HepG2 (cell line): ENCODE data around the gene TTN. TPM values are rescaled to one million over a fixed set of nuclear protein-coding genes. Genes with fewer than 3 reads are reported as not detected.

Experiments used
- ATAC-seq: fragments of 200-7000 bp; cut with Tn5 transposase; 3 replicates; pipeline ENCODE4 v1.9.1; 2020; ENCODE audit warnings: mild to moderate bottlenecking, moderate library complexity
- BruUV-seq: library from RNA; stranded (reverse); fragments of 400-500 nt; replicated peaks from 2 replicates; lab custom pipeline; 2021; lab: Mats Ljungman, UMichigan
- CTCF ChIA-PET: fragments of 300-600 bp; formaldehyde crosslinking; extraction: SDS; loops from one replicate; lab custom pipeline; 2021; ENCODE audit warnings: low total read pairs, inconsistent platforms, low intra/inter-chr PET ratio; lab: Yijun Ruan, JAX
- POLR2A ChIA-PET: fragments of 350-600 bp; sonication (Branson Sonifier 250); formaldehyde crosslinking; loops from one replicate; lab custom pipeline; 2020; ENCODE audit warnings: antibody characterized with exemption, inconsistent platforms; lab: Yijun Ruan, JAX
- DNase-seq: peaks from one replicate; pipeline ENCODE4 v3.0.0-alpha.2; 2015; ENCODE audit warnings: low spot score
- FAIRE-seq: peaks from 3 replicates; lab custom pipeline; 2011; peaks lifted over from hg19 to GRCh38; lab: Jason Lieb, UNC
- H2AFZ ChIP-seq: one replicate; pipeline ENCODE4 v1.6.1; 2011; ENCODE audit warnings: low read length, inconsistent platforms
- H3K27ac ChIP-seq: fragments of 300-600 bp; 3 replicates; pipeline ENCODE4 v1.8.0; 2011; ENCODE audit warnings: mixed run types, mild to moderate bottlenecking, mixed read lengths, low read length, inconsistent platforms; ENCODE audit not compliant: insufficient read depth; ENCODE audit errors: extremely low read length
- H3K27me3 ChIP-seq, 2 experiments: fragments of 200-600 bp in 1 of 2; 2 replicates in 1 of 2; 3 replicates in 1 of 2; pipeline versions ENCODE4 v1.6.0 to v1.8.0; 2011; ENCODE audit warnings: low read length in 2 of 2, mild to moderate bottlenecking in 2 of 2, moderate library complexity in 2 of 2, inconsistent platforms in 1 of 2; ENCODE audit not compliant: insufficient read depth in 2 of 2, control insufficient read depth in 1 of 2
- H3K36me3 ChIP-seq, 2 experiments: fragments of 200-600 bp in 1 of 2; replicated peaks in 1 of 2; 2 replicates in 1 of 2; 3 replicates in 1 of 2; pipeline versions ENCODE4 v1.5.1 to v1.8.0; 2011; ENCODE audit warnings: low read length in 2 of 2, inconsistent platforms in 1 of 2; ENCODE audit not compliant: insufficient read depth in 2 of 2, control insufficient read depth in 1 of 2
- H3K4me1 ChIP-seq: 2 replicates; pipeline ENCODE4 v1.5.1; 2012; ENCODE audit warnings: low read length, inconsistent platforms; ENCODE audit not compliant: insufficient read depth
- H3K4me2 ChIP-seq: 2 replicates; pipeline ENCODE4 v1.6.0; 2011; ENCODE audit warnings: low read depth, low read length, inconsistent platforms
- H3K4me3 ChIP-seq, 3 experiments: fragments of 200-600 bp in 1 of 3; sonication (generic), shearing (Covaris generic) in 1 of 3; replicated peaks in 1 of 3; 2 replicates each; pipeline ENCODE4 v1.5.1; 2011 to 2016; ENCODE audit warnings: low read length in 3 of 3, inconsistent platforms in 2 of 3, low read depth in 2 of 3, mild to moderate bottlenecking in 2 of 3, control low read depth in 1 of 3, mixed read lengths in 1 of 3; ENCODE audit not compliant: insufficient read depth in 1 of 3
- H3K79me2 ChIP-seq: one replicate; pipeline ENCODE4 v1.6.1; 2011; ENCODE audit warnings: low read length, inconsistent platforms; ENCODE audit not compliant: insufficient read depth
- H3K9ac ChIP-seq: 2 replicates; pipeline ENCODE4 v1.6.0; 2011; ENCODE audit warnings: mild to moderate bottlenecking, low read depth, low read length, inconsistent platforms; ENCODE audit not compliant: insufficient read depth
- H3K9me3 ChIP-seq: 2 replicates; pipeline ENCODE4 v1.5.1; 2012; ENCODE audit warnings: mild to moderate bottlenecking, low read length
- H4K20me1 ChIP-seq: 2 replicates; pipeline ENCODE4 v1.6.0; 2011; ENCODE audit warnings: inconsistent platforms, mild to moderate bottlenecking, low read length, moderate library complexity; ENCODE audit not compliant: insufficient read depth
- NCOA2 ChIP-seq: sonication (generic); formaldehyde crosslinking; IDR thresholded peaks from 2 replicates; pipeline ENCODE4 v1.8.0; 2022; ENCODE audit warnings: inconsistent platforms
- RFX5 ChIP-seq: IDR thresholded peaks from 2 replicates; pipeline ENCODE4 v1.6.1; 2011; ENCODE audit warnings: low read depth, low read length, improper control_type of control experiment
- ZBTB7A ChIP-seq: sonication (generic); formaldehyde crosslinking; IDR thresholded peaks from 2 replicates; pipeline ENCODE4 v1.8.0; 2022; ENCODE audit warnings: mild to moderate bottlenecking, missing genetic modification reagents
- ZNF263 ChIP-seq: sonication (generic); formaldehyde crosslinking; IDR thresholded peaks from 2 replicates; pipeline ENCODE4 v1.4.0; 2020; ENCODE audit warnings: missing genetic modification reagents
- ZNF746 ChIP-seq: sonication (generic); formaldehyde crosslinking; IDR thresholded peaks from 2 replicates; pipeline ENCODE4 v1.8.0; 2022; ENCODE audit warnings: mild to moderate bottlenecking, missing genetic modification reagents
- ZNF761 ChIP-seq: sonication (generic); formaldehyde crosslinking; conservative IDR thresholded peaks from 2 replicates; pipeline ENCODE4 v1.4.0; 2020; ENCODE audit warnings: mild to moderate bottlenecking, missing genetic modification reagents
- ZZZ3 ChIP-seq: sonication (generic); formaldehyde crosslinking; IDR thresholded peaks from 2 replicates; pipeline ENCODE4 v1.4.0; 2020; ENCODE audit warnings: missing genetic modification reagents, mild to moderate bottlenecking, borderline replicate concordance
- WGBS: methylation state at CpG from one replicate; pipeline ENCODE4 v1.1.6; 2017; ENCODE audit warnings: low lambda C conversion rate; 5-methylcytosine and 5-hydroxymethylcytosine counted together
- in situ Hi-C: cut with HindIII; loops from 2 replicates; pipeline ENCODE4 v1.10.0; 2017; ENCODE audit warnings: low pct_unique_long_range_greater_than_20kb; ENCODE audit not compliant: extremely low pct_ligation_motif_present
- intact Hi-C: fragments of 100-400 bp; cut with micrococcal nuclease; formaldehyde crosslinking; loops from one replicate; pipeline ENCODE4 v1.10.0; 2022; ENCODE audit not compliant: unreplicated experiment
- polyA plus RNA-seq, 8 experiments: library from polyadenylated mRNA; depleted of rRNA in 3 of 8; stranded (reverse) in 7 of 8; unstranded in 1 of 8; fragments of >200 nt; fragmentation: Illumina TruSeq in 4 of 8; extraction: Trizol in 4 of 8; gene quantifications; 2 replicates each; pipeline versions ENCODE4 v1.2.1 to v1.2.3, GENCODE V29; 2011 to 2016; ENCODE audit warnings: low read depth in 4 of 8, missing spikeins in 1 of 8, mixed read lengths in 1 of 8; ENCODE audit not compliant: insufficient read depth in 1 of 8
- total RNA-seq, 5 experiments: library from RNA; depleted of rRNA; stranded (reverse); fragments of >200 nt; fragmentation: Illumina TruSeq; extraction: Trizol; gene quantifications; 2 replicates each; pipeline ENCODE4 v1.2.3, GENCODE V29; 2016; ENCODE audit warnings: low read depth in 1 of 5
- TF ChIP-seq, protein P1 (sequence below): sonication (generic); formaldehyde crosslinking; IDR thresholded peaks from 2 replicates; pipeline ENCODE4 v1.5.0; 2020; ENCODE audit warnings: mild to moderate bottlenecking, missing genetic modification reagents, borderline replicate concordance
- TF ChIP-seq, protein P2 (sequence below): IDR thresholded peaks from 2 replicates; pipeline ENCODE4 v1.6.1; 2012; ENCODE audit warnings: inconsistent platforms
- TF ChIP-seq, protein P3 (sequence below), 2 experiments: sonication (generic) in 1 of 2; formaldehyde crosslinking in 1 of 2; IDR thresholded peaks; 2 replicates each; pipeline versions ENCODE4 v1.4.0 to v1.6.1; 2018 to 2020; ENCODE audit warnings: missing genetic modification reagents in 2 of 2, borderline replicate concordance in 1 of 2, low read depth in 1 of 2, mild to moderate bottlenecking in 1 of 2, missing biosample characterization in 1 of 2
- TF ChIP-seq, protein P4 (sequence below): sonication (generic); formaldehyde crosslinking; conservative IDR thresholded peaks from 2 replicates; pipeline ENCODE4 v1.4.0; 2020; ENCODE audit warnings: missing genetic modification reagents

The TTN gene
- total and polyA plus RNA-seq, 2 of the 13 experiments (the other 11 are each of a cell fraction or from before 2014, with no cell fraction given), result under 0.01 TPM

DNA sequence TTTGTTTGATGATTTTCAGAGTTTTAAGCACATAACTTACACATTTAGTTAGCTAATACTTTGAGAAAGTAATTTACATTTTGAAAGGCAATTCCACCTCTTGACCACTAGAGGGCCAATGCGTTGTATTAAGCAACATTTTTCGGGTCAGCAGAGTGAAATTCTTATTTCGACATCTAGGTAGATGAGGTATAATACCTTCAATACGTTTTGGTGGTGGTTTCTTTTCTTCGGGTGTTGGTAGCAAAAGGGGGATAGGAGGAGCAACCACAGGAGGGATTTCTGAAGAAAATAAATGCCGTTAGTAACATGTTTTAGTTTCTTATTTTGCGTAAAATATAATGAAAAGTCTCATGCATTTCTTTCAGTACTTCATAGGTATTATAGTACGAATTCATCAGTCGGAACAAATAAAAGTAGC is 106.3 kb downstream of the TTN start (continued):
- TF ChIP-seq, protein P1, sequence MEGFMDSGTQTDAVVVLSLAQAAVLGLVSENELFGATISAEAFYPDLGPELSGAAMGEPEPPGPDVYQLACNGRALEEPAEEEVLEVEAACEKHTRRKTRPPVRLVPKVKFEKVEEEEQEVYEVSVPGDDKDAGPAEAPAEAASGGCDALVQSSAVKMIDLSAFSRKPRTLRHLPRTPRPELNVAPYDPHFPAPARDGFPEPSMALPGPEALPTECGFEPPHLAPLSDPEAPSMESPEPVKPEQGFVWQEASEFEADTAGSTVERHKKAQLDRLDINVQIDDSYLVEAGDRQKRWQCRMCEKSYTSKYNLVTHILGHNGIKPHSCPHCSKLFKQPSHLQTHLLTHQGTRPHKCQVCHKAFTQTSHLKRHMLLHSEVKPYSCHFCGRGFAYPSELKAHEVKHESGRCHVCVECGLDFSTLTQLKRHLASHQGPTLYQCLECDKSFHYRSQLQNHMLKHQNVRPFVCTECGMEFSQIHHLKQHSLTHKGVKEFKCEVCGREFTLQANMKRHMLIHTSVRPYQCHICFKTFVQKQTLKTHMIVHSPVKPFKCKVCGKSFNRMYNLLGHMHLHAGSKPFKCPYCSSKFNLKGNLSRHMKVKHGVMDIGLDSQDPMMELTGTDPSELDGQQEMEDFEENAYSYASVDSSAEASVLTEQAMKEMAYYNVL (CRISPR knock-in tag), result no peak

DNA sequence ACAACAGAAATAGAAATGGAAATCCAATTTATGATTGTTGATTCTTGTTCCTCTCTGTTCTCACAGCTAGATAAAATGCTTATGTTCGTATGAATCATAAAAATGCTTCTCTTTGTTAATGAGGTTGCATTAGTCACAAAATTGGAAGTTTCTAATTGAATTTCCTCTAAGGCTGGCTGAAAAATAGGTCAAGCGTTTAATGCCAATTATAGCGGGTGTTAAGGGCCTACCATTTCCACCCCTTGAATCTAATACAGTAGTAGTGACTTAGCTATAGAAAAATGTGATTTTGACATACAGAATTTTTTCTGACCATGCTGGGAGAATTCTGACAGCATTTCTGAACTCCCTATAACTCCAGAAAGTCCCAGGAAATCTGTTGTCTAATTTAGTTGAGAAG is 107.1 kb downstream of the TTN start:
- DNase-seq (no peak), FAIRE-seq (no peak), ATAC-seq (no peak)
- Histone ChIP-seq H4K20me1 (no peaks in the 10 kb centered on the region), H2AFZ (no peak overlapping the region), H3K4me1 (no peaks in the 10 kb centered on the region), H3K27me3 (peaks cover 0 to 3% of the 10 kb centered on the region in 2 experiments; a peak in 1 of 5 replicates), H3K27ac (no peak overlapping the region), H3K36me3 (no peaks in the 10 kb centered on the region), H3K9me3 (no peaks in the 10 kb centered on the region), H3K9ac (no peak overlapping the region), H3K79me2 (no peaks in the 10 kb centered on the region), H3K4me2 (no peak overlapping the region), H3K4me3 (no peak overlapping the region)
- CTCF ChIA-PET, result no interaction called here
- in situ Hi-C loops, result no loop called here
- 18% methylated on average over 3 of the region's 3 CpGs for WGBS
- POLR2A ChIA-PET, result no interaction called here
- intact Hi-C loops, result no loop called here
- TF ChIP-seq NCOA2 (CRISPR knock-in tag), result no peak
- BruUV-seq, result no TSS peak

DNA sequence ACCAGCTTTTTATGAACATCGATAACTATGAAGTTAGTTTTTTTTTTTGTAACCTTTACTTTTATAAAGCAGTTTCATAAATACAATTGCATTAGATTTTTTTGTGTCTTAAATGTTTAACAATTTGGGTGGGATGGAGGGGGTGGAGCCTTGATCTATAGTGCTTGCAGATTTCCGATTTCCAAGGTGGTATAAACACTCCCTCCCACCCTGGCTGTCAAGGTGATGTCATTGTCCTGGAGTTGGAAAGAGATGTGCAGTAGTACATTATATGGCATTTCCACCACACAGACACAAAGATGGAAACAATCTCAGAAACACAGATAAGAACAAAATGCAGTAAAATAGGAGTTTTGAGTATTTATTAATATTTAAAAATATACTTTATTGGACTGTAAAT is 114.4 kb downstream of the TTN start:
- FAIRE-seq (no peak), ATAC-seq (no peak), DNase-seq (no peak)
- ChIA-PET POLR2A (no interaction called here), CTCF (no interaction called here)
- Histone ChIP-seq H3K36me3 (no peaks in the 10 kb centered on the region), H3K4me3 (no peak overlapping the region), H2AFZ (no peak overlapping the region), H3K27ac (no peak overlapping the region), H3K27me3 (no peaks in the 10 kb centered on the region), H3K4me2 (no peak overlapping the region), H3K79me2 (no peaks in the 10 kb centered on the region), H3K9ac (no peak overlapping the region), H4K20me1 (no peaks in the 10 kb centered on the region; the same call in 1 of the 2 replicates), H3K9me3 (no peaks in the 10 kb centered on the region), H3K4me1 (no peaks in the 10 kb centered on the region)
- in situ Hi-C loops (no loop called here), intact Hi-C loops (no loop called here)
- WGBS, result 29% methylated on average over 2 of the region's 2 CpGs
- BruUV-seq, result no TSS peak
- TF ChIP-seq ZBTB7A (CRISPR knock-in tag) (no peak), ZNF263 (CRISPR knock-in tag) (no peak), ZZZ3 (CRISPR knock-in tag) (no peak), RFX5 (no peak), ZNF761 (CRISPR knock-in tag) (no peak), ZNF746 (CRISPR knock-in tag) (no peak)
- TF ChIP-seq, protein P2, sequence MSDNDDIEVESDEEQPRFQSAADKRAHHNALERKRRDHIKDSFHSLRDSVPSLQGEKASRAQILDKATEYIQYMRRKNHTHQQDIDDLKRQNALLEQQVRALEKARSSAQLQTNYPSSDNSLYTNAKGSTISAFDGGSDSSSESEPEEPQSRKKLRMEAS, result no peak
- TF ChIP-seq, protein P3, sequence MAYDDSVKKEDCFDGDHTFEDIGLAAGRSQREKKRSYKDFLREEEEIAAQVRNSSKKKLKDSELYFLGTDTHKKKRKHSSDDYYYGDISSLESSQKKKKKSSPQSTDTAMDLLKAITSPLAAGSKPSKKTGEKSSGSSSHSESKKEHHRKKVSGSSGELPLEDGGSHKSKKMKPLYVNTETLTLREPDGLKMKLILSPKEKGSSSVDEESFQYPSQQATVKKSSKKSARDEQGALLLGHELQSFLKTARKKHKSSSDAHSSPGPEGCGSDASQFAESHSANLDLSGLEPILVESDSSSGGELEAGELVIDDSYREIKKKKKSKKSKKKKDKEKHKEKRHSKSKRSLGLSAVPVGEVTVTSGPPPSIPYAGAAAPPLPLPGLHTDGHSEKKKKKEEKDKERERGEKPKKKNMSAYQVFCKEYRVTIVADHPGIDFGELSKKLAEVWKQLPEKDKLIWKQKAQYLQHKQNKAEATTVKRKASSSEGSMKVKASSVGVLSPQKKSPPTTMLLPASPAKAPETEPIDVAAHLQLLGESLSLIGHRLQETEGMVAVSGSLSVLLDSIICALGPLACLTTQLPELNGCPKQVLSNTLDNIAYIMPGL (CRISPR knock-in tag; IDR thresholded peaks at IDR 0.05; ENCODE audit: borderline replicate concordance in 1 of 2, low read depth in 1 of 2), result no peak
- TF ChIP-seq, protein P4, sequence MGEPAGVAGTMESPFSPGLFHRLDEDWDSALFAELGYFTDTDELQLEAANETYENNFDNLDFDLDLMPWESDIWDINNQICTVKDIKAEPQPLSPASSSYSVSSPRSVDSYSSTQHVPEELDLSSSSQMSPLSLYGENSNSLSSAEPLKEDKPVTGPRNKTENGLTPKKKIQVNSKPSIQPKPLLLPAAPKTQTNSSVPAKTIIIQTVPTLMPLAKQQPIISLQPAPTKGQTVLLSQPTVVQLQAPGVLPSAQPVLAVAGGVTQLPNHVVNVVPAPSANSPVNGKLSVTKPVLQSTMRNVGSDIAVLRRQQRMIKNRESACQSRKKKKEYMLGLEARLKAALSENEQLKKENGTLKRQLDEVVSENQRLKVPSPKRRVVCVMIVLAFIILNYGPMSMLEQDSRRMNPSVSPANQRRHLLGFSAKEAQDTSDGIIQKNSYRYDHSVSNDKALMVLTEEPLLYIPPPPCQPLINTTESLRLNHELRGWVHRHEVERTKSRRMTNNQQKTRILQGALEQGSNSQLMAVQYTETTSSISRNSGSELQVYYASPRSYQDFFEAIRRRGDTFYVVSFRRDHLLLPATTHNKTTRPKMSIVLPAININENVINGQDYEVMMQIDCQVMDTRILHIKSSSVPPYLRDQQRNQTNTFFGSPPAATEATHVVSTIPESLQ (CRISPR knock-in tag), result no peak
